Parathyroid adenoma (tissue), 2 donors: ENCODE measurements around the gene MAP2K5.

Experiments used
- H2AFZ ChIP-seq: fragments of 300-600 bp; sonication (generic); one replicate; pipeline ENCODE4 v1.7.0; 2017; ENCODE audit warnings: antibody characterized with exemption, mild to moderate bottlenecking
- H3K27ac ChIP-seq: fragments of 300-600 bp; sonication (generic); one replicate; pipeline ENCODE4 v1.7.0; 2017
- H3K27me3 ChIP-seq: fragments of 300-600 bp; sonication (generic); one replicate; pipeline ENCODE4 v1.7.0; 2017; ENCODE audit warnings: low read length; ENCODE audit not compliant: control insufficient read depth, insufficient read depth
- H3K36me3 ChIP-seq: fragments of 300-600 bp; sonication (generic); one replicate; pipeline ENCODE4 v1.7.0; 2017; ENCODE audit warnings: low read length; ENCODE audit not compliant: control insufficient read depth, insufficient read depth
- H3K4me1 ChIP-seq: fragments of 300-600 bp; sonication (generic); one replicate; pipeline ENCODE4 v1.7.0; 2017; ENCODE audit warnings: control low read depth
- H3K4me2 ChIP-seq: fragments of 300-600 bp; sonication (generic); one replicate; pipeline ENCODE4 v1.7.0; 2017; ENCODE audit warnings: low read length
- H3K4me3 ChIP-seq: fragments of 300-600 bp; sonication (generic); one replicate; pipeline ENCODE4 v1.7.0; 2017; ENCODE audit warnings: low read depth, low read length
- H3K79me2 ChIP-seq: fragments of 300-600 bp; sonication (generic); one replicate; pipeline ENCODE4 v1.7.0; 2017; ENCODE audit warnings: control low read depth
- H3K9ac ChIP-seq: fragments of 300-600 bp; sonication (generic); one replicate; pipeline ENCODE4 v1.7.0; 2017; ENCODE audit warnings: mild to moderate bottlenecking
- H3K9me3 ChIP-seq: fragments of 300-600 bp; sonication (generic); one replicate; pipeline ENCODE4 v1.7.0; 2017; ENCODE audit warnings: low read length; ENCODE audit not compliant: control insufficient read depth
- CTCF ChIP-seq: fragments of 300-600 bp; sonication (generic); IDR thresholded peaks from one replicate; pipeline ENCODE4 v1.7.0; 2017; ENCODE audit warnings: antibody characterized with exemption, mild to moderate bottlenecking
- donor health status: primary hyperparathyroidism.

The MAP2K5 gene

GRCh38 chr15:67601073-67601472 is 58.6 kb downstream of the MAP2K5 start:
- Histone ChIP-seq H3K4me1 (no peaks in the 10 kb centered on the region), H3K9me3 (no peaks in the 10 kb centered on the region), H2AFZ (no peak overlapping the region), H3K36me3 (no peaks in the 10 kb centered on the region), H3K9ac (no peak overlapping the region), H3K4me3 (no peak overlapping the region), H3K27ac (no peak overlapping the region), H3K27me3 (no peaks in the 10 kb centered on the region), H3K79me2 (no peaks in the 10 kb centered on the region), H3K4me2 (no peak overlapping the region)
- TF ChIP-seq CTCF: no peak

GRCh38 chr15:67603063-67603462 is 60.6 kb downstream of the MAP2K5 start:
- Histone ChIP-seq H3K79me2 (no peaks in the 10 kb centered on the region), H3K4me2 (no peak overlapping the region), H3K27ac (no peak overlapping the region), H3K27me3 (no peaks in the 10 kb centered on the region), H3K36me3 (no peaks in the 10 kb centered on the region), H2AFZ (no peak overlapping the region), H3K4me1 (no peaks in the 10 kb centered on the region), H3K9ac (no peak overlapping the region), H3K4me3 (no peak overlapping the region), H3K9me3 (no peaks in the 10 kb centered on the region)
- TF ChIP-seq CTCF: no peak

GRCh38 chr15:67605871-67606270 is 63.4 kb downstream of the MAP2K5 start:
- Histone ChIP-seq H3K79me2 (no peaks in the 10 kb centered on the region), H3K4me3 (no peak overlapping the region), H3K27ac (no peak overlapping the region), H3K9me3 (no peaks in the 10 kb centered on the region), H3K36me3 (no peaks in the 10 kb centered on the region), H2AFZ (no peak overlapping the region), H3K4me2 (no peak overlapping the region), H3K4me1 (no peaks in the 10 kb centered on the region), H3K27me3 (no peaks in the 10 kb centered on the region), H3K9ac (no peak overlapping the region)
- no peak for TF ChIP-seq CTCF

GRCh38 chr15:67606742-67607141 is 64.2 kb downstream of the MAP2K5 start:
- Histone ChIP-seq H3K4me2 (no peak overlapping the region), H3K27me3 (no peaks in the 10 kb centered on the region), H2AFZ (no peak overlapping the region), H3K9ac (no peak overlapping the region), H3K4me1 (no peaks in the 10 kb centered on the region), H3K27ac (no peak overlapping the region), H3K79me2 (no peaks in the 10 kb centered on the region), H3K9me3 (no peaks in the 10 kb centered on the region), H3K36me3 (no peaks in the 10 kb centered on the region), H3K4me3 (no peak overlapping the region)
- TF ChIP-seq CTCF: no peak

- Histone ChIP-seq H3K4me1 (no peaks in the 10 kb centered on the region), H3K4me3 (no peak overlapping the region), H3K36me3 (no peaks in the 10 kb centered on the region), H3K27ac (no peak overlapping the region), H3K9ac (no peak overlapping the region), H3K27me3 (no peaks in the 10 kb centered on the region), H3K79me2 (no peaks in the 10 kb centered on the region), H3K9me3 (no peaks in the 10 kb centered on the region), H3K4me2 (no peak overlapping the region), H2AFZ (no peak overlapping the region)
- TF ChIP-seq CTCF: no peak
Measured at GRCh38 chr15:67607329-67607728, 64.8 kb downstream of the MAP2K5 start.
